GM23338 (cell line): ENCODE results near the gene CEP78. TPM values are rescaled to one million over a fixed set of nuclear protein-coding genes. Genes with fewer than 3 reads are reported as not detected.

Experiments
- ATAC-seq: fragments of 200-7000 bp; cut with Tn5 transposase; 3 replicates; pipeline ENCODE4 v1.9.1; 2020
- DNase-seq: peaks from one replicate; pipeline ENCODE4 v3.0.0-alpha.2; 2015; ENCODE audit warnings: low spot score
- H2AFZ ChIP-seq: fragments of 200-600 bp; sonication (generic); 2 replicates; pipeline ENCODE4 v1.8.0; 2016; ENCODE audit warnings: antibody characterized with exemption, mild to moderate bottlenecking, moderate library complexity
- H3F3A ChIP-seq: fragments of 200-600 bp; sonication (generic); replicated peaks from 2 replicates; pipeline ENCODE4 v1.8.0; 2017; ENCODE audit warnings: antibody characterized with exemption, mixed run types, low read depth
- H3K27ac ChIP-seq: fragments of 200-600 bp; sonication (generic); 2 replicates; pipeline ENCODE4 v1.6.1; 2016; ENCODE audit warnings: low read depth
- H3K27me3 ChIP-seq: fragments of 200-600 bp; sonication (generic); 2 replicates; pipeline ENCODE4 v1.8.0; 2016; ENCODE audit warnings: mild to moderate bottlenecking, mixed run types, moderate library complexity; ENCODE audit not compliant: insufficient read depth
- H3K36me3 ChIP-seq: fragments of 200-600 bp; sonication (generic); 2 replicates; pipeline ENCODE4 v1.8.0; 2016; ENCODE audit warnings: mild to moderate bottlenecking; ENCODE audit not compliant: insufficient read depth
- H3K4me1 ChIP-seq: fragments of 200-600 bp; sonication (generic); 2 replicates; pipeline ENCODE4 v1.8.0; 2016; ENCODE audit warnings: mild to moderate bottlenecking, moderate library complexity; ENCODE audit not compliant: insufficient read depth
- H3K4me2 ChIP-seq: fragments of 200-600 bp; sonication (generic); 2 replicates; pipeline ENCODE4 v1.7.1; 2017; ENCODE audit warnings: mixed run types
- H3K4me3 ChIP-seq: fragments of 200-600 bp; sonication (generic); 2 replicates; pipeline ENCODE4 v1.6.1; 2016; ENCODE audit warnings: mixed run types
- H3K79me2 ChIP-seq: fragments of 200-600 bp; sonication (generic); replicated peaks from 2 replicates; pipeline ENCODE4 v1.8.0; 2017; ENCODE audit warnings: mild to moderate bottlenecking; ENCODE audit not compliant: insufficient read depth
- H3K9me2 ChIP-seq: fragments of 200-600 bp; sonication (generic); 2 replicates; pipeline ENCODE4 v1.8.0; 2017; ENCODE audit not compliant: insufficient read depth
- H4K20me1 ChIP-seq: fragments of 200-600 bp; sonication (generic); replicated peaks from 2 replicates; pipeline ENCODE4 v1.8.0; 2017; ENCODE audit warnings: mild to moderate bottlenecking; ENCODE audit not compliant: insufficient read depth
- H3K27ac Mint-ChIP-seq: 2 replicates; pipeline ENCODE4 v1.8.0; 2020; ENCODE audit warnings: inconsistent platforms, mild to moderate bottlenecking, moderate library complexity, mixed read lengths
- H3K27me3 Mint-ChIP-seq: 3 replicates; pipeline ENCODE4 v1.8.0; 2022; ENCODE audit warnings: low read depth, mild to moderate bottlenecking, moderate library complexity, mixed read lengths, inconsistent platforms; ENCODE audit not compliant: insufficient read depth, poor library complexity
- H3K36me3 Mint-ChIP-seq: 3 replicates; pipeline ENCODE4 v1.8.0; 2021; ENCODE audit warnings: low read depth, mild to moderate bottlenecking, inconsistent platforms, moderate library complexity, mixed read lengths
- H3K4me1 Mint-ChIP-seq: 3 replicates; pipeline ENCODE4 v1.8.0; 2020; ENCODE audit warnings: mild to moderate bottlenecking, inconsistent platforms, mixed read lengths
- H3K4me3 Mint-ChIP-seq: 3 replicates; pipeline ENCODE4 v1.8.0; 2021; ENCODE audit warnings: moderate library complexity, mild to moderate bottlenecking, inconsistent platforms, mixed read lengths
- H3K9me3 Mint-ChIP-seq: 3 replicates; pipeline ENCODE4 v1.8.0; 2020; ENCODE audit warnings: moderate library complexity, mild to moderate bottlenecking, inconsistent platforms, mixed read lengths
- CREB1 ChIP-seq: fragments of 250-450 bp; sonication (Bioruptor Pico); IDR thresholded peaks from 2 replicates; pipeline ENCODE4 v1.5.0; 2020; ENCODE audit warnings: low read depth, mild to moderate bottlenecking, moderate library complexity
- CTCF ChIP-seq, 2 experiments: fragments of 200-600 bp in 1 of 2; sonication (generic) in 1 of 2; conservative IDR thresholded peaks; 2 replicates each; pipeline versions ENCODE4 v1.5.1 to v1.6.1; 2016 to 2017; ENCODE audit warnings: antibody characterized with exemption in 2 of 2, low read depth in 2 of 2, mild to moderate bottlenecking in 2 of 2, moderate library complexity in 1 of 2
- ETS1 ChIP-seq: IDR thresholded peaks from 2 replicates; pipeline ENCODE4 v1.6.1; 2016; ENCODE audit warnings: antibody characterized with exemption
- EZH2 ChIP-seq: fragments of 200-600 bp; sonication (generic); IDR thresholded peaks from one replicate; pipeline ENCODE4 v1.8.0; 2017; ENCODE audit warnings: antibody characterized with exemption, mild to moderate bottlenecking, low read depth; ENCODE audit not compliant: unreplicated experiment
- EZH2phosphoT487 ChIP-seq: fragments of 200-600 bp; sonication (generic); IDR thresholded peaks from one replicate; pipeline ENCODE4 v1.8.1; 2018; ENCODE audit warnings: antibody characterized with exemption; ENCODE audit not compliant: unreplicated experiment
- JUNB ChIP-seq: IDR thresholded peaks from one replicate; pipeline ENCODE4 v1.6.1; 2016; ENCODE audit warnings: antibody characterized with exemption; ENCODE audit not compliant: unreplicated experiment
- NANOG ChIP-seq: IDR thresholded peaks from 2 replicates; pipeline ENCODE4 v1.6.1; 2016; ENCODE audit warnings: antibody characterized with exemption, borderline replicate concordance
- POLR2AphosphoS5 ChIP-seq: IDR thresholded peaks from 2 replicates; pipeline ENCODE4 v1.6.1; 2016; ENCODE audit warnings: antibody characterized with exemption, low read depth
- STAT1 ChIP-seq: IDR thresholded peaks from one replicate; pipeline ENCODE4 v1.6.1; 2016; ENCODE audit warnings: antibody characterized with exemption; ENCODE audit not compliant: unreplicated experiment
- ZNF114 ChIP-seq: fragments of 250-450 bp; sonication (Bioruptor Pico); IDR thresholded peaks from 2 replicates; pipeline ENCODE4 v1.5.0; 2020; ENCODE audit warnings: mild to moderate bottlenecking, moderate library complexity
- ZNF331 ChIP-seq: fragments of 250-450 bp; sonication (Bioruptor Pico); IDR thresholded peaks from 2 replicates; pipeline ENCODE4 v1.5.0; 2020; ENCODE audit warnings: low read depth, mild to moderate bottlenecking, moderate library complexity
- polyA plus RNA-seq: library from polyadenylated mRNA; unstranded; fragments of >200 nt; fragmentation: Nextera tagmentation; extraction: Ambion mirVana; gene quantifications from 2 replicates; pipeline ENCODE4 v1.2.1, GENCODE V29; 2016
- total RNA-seq: library from RNA; depleted of rRNA; stranded (reverse); fragments of >200 nt; shearing (Covaris generic); gene quantifications from 2 replicates; pipeline ENCODE4 v1.2.3, GENCODE V29; 2014
- TF ChIP-seq, protein P1 (sequence below): IDR thresholded peaks from one replicate; pipeline ENCODE4 v1.6.1; 2018; ENCODE audit warnings: antibody characterized with exemption; ENCODE audit not compliant: unreplicated experiment
- TF ChIP-seq, protein P2 (sequence below): fragments of 250-450 bp; sonication (Bioruptor Pico); IDR thresholded peaks from 2 replicates; pipeline ENCODE4 v1.5.0; 2020; ENCODE audit warnings: mild to moderate bottlenecking, moderate library complexity

CEP78 gene
- total and polyA plus RNA-seq, 2 experiments from 2014 or later, result 19.9 to 48.3 TPM

GRCh38 chr9:78262655-78263054 lies 26.8 kb downstream of the CEP78 start (continued):
- TF ChIP-seq STAT1 (no peak), ZNF331 (CRISPR knock-in tag) (no peak), EZH2 (no peak)

DNA sequence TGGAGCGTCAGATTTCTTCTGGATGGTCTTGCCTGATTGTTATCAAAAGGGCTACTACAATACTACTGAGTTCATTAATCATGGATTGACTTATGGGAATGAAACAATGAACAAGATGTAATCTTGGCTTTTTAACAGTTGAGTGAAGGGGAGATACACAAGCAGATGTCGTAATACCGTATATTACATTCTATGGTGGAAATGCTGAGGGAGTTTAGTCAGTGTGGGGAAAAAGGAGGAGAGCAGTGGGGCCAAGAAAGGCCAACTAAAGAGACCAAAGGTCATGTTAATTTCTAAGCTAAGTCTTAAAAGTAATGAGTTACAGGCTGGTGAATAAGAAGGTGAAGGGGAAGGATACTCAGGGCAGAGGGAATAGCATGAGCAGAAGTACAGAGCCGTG lies 32.0 kb downstream of the CEP78 start:
- Histone ChIP-seq H3K4me2 (no peak overlapping the region), H3F3A (no peaks in the 10 kb centered on the region), H3K27ac (no peak overlapping the region), H3K9me2 (no peaks in the 10 kb centered on the region), H3K36me3 (peaks cover 13% of the 10 kb centered on the region), H3K4me3 (no peak overlapping the region), H3K27me3 (no peaks in the 10 kb centered on the region), H4K20me1 (no peaks in the 10 kb centered on the region), H3K79me2 (no peaks in the 10 kb centered on the region), H2AFZ (no peak overlapping the region), H3K4me1 (no peaks in the 10 kb centered on the region)
- no peak for TF ChIP-seq JUNB
- TF ChIP-seq ETS1, result no peak
- no peak for TF ChIP-seq STAT1
- no peak for TF ChIP-seq EZH2
- TF ChIP-seq ZNF331 (CRISPR knock-in tag), result no peak
- TF ChIP-seq, protein P1, sequence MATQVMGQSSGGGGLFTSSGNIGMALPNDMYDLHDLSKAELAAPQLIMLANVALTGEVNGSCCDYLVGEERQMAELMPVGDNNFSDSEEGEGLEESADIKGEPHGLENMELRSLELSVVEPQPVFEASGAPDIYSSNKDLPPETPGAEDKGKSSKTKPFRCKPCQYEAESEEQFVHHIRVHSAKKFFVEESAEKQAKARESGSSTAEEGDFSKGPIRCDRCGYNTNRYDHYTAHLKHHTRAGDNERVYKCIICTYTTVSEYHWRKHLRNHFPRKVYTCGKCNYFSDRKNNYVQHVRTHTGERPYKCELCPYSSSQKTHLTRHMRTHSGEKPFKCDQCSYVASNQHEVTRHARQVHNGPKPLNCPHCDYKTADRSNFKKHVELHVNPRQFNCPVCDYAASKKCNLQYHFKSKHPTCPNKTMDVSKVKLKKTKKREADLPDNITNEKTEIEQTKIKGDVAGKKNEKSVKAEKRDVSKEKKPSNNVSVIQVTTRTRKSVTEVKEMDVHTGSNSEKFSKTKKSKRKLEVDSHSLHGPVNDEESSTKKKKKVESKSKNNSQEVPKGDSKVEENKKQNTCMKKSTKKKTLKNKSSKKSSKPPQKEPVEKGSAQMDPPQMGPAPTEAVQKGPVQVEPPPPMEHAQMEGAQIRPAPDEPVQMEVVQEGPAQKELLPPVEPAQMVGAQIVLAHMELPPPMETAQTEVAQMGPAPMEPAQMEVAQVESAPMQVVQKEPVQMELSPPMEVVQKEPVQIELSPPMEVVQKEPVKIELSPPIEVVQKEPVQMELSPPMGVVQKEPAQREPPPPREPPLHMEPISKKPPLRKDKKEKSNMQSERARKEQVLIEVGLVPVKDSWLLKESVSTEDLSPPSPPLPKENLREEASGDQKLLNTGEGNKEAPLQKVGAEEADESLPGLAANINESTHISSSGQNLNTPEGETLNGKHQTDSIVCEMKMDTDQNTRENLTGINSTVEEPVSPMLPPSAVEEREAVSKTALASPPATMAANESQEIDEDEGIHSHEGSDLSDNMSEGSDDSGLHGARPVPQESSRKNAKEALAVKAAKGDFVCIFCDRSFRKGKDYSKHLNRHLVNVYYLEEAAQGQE, result no peak
- no peak for TF ChIP-seq POLR2AphosphoS5
- TF ChIP-seq NANOG, result no peak
- no peak for TF ChIP-seq CREB1
- no peak for TF ChIP-seq CTCF (conservative IDR thresholded peaks at IDR 0.05; ENCODE audit: low read depth in 2 of 2)
- TF ChIP-seq EZH2phosphoT487, result no peak
- TF ChIP-seq ZNF114 (CRISPR knock-in tag), result no peak
- TF ChIP-seq, protein P2, sequence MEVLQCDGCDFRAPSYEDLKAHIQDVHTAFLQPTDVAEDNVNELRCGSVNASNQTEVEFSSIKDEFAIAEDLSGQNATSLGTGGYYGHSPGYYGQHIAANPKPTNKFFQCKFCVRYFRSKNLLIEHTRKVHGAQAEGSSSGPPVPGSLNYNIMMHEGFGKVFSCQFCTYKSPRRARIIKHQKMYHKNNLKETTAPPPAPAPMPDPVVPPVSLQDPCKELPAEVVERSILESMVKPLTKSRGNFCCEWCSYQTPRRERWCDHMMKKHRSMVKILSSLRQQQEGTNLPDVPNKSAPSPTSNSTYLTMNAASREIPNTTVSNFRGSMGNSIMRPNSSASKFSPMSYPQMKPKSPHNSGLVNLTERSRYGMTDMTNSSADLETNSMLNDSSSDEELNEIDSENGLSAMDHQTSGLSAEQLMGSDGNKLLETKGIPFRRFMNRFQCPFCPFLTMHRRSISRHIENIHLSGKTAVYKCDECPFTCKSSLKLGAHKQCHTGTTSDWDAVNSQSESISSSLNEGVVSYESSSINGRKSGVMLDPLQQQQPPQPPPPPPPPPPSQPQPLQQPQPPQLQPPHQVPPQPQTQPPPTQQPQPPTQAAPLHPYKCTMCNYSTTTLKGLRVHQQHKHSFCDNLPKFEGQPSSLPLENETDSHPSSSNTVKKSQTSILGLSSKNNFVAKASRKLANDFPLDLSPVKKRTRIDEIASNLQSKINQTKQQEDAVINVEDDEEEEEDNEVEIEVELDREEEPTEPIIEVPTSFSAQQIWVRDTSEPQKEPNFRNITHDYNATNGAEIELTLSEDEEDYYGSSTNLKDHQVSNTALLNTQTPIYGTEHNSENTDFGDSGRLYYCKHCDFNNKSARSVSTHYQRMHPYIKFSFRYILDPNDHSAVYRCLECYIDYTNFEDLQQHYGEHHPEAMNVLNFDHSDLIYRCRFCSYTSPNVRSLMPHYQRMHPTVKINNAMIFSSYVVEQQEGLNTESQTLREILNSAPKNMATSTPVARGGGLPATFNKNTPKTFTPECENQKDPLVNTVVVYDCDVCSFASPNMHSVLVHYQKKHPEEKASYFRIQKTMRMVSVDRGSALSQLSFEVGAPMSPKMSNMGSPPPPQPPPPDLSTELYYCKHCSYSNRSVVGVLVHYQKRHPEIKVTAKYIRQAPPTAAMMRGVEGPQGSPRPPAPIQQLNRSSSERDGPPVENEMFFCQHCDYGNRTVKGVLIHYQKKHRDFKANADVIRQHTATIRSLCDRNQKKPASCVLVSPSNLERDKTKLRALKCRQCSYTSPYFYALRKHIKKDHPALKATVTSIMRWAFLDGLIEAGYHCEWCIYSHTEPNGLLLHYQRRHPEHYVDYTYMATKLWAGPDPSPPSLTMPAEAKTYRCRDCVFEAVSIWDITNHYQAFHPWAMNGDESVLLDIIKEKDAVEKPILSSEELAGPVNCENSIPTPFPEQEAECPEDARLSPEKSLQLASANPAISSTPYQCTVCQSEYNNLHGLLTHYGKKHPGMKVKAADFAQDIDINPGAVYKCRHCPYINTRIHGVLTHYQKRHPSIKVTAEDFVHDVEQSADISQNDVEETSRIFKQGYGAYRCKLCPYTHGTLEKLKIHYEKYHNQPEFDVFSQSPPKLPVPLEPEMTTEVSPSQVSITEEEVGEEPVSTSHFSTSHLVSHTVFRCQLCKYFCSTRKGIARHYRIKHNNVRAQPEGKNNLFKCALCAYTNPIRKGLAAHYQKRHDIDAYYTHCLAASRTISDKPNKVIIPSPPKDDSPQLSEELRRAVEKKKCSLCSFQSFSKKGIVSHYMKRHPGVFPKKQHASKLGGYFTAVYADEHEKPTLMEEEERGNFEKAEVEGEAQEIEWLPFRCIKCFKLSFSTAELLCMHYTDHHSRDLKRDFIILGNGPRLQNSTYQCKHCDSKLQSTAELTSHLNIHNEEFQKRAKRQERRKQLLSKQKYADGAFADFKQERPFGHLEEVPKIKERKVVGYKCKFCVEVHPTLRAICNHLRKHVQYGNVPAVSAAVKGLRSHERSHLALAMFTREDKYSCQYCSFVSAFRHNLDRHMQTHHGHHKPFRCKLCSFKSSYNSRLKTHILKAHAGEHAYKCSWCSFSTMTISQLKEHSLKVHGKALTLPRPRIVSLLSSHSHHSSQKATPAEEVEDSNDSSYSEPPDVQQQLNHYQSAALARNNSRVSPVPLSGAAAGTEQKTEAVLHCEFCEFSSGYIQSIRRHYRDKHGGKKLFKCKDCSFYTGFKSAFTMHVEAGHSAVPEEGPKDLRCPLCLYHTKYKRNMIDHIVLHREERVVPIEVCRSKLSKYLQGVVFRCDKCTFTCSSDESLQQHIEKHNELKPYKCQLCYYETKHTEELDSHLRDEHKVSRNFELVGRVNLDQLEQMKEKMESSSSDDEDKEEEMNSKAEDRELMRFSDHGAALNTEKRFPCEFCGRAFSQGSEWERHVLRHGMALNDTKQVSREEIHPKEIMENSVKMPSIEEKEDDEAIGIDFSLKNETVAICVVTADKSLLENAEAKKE (CRISPR knock-in tag), result no peak
- no peak for DNase-seq
- no peak overlapping the region for H3K27ac Mint-ChIP-seq
- ATAC-seq, result no peak
- H3K4me3 Mint-ChIP-seq, result no peak overlapping the region
- no peaks in the 10 kb centered on the region for H3K9me3 Mint-ChIP-seq
- H3K36me3 Mint-ChIP-seq, result peaks cover 32% of the 10 kb centered on the region
- H3K4me1 Mint-ChIP-seq, result no peaks in the 10 kb centered on the region
- H3K27me3 Mint-ChIP-seq, result no peaks in the 10 kb centered on the region
